Omental fat pad (tissue), 4 donors: ENCODE measurements around the gene SH3BP4. TPM values are rescaled to one million over a fixed set of nuclear protein-coding genes. Genes with fewer than 3 reads are reported as not detected.

ENCODE experiments used
- ATAC-seq: fragments of 150-250 bp; one replicate; pipeline ENCODE4 v1.9.1; 2016; ENCODE audit warnings: mild to moderate bottlenecking, moderate library complexity; ENCODE audit not compliant: low FRiP score
- DNase-seq: peaks from one replicate; pipeline ENCODE4 v3.0.0-alpha.2; 2019; ENCODE audit warnings: low spot score
- CTCF ChIP-seq, 3 donors: fragments of 450-650 bp; IDR thresholded peaks; one replicate each; pipeline ENCODE4 v1.5.1; 2016 to 2017; ENCODE audit warnings: antibody characterized with exemption in 3 of 3, mild to moderate bottlenecking in 3 of 3, moderate library complexity in 2 of 3
- total RNA-seq, 4 donors: library from RNA; depleted of rRNA; stranded (reverse); fragments of >200 nt; gene quantifications; one replicate each; pipeline ENCODE4 v1.1.0, GENCODE V29; 2016

SH3BP4 gene
- total RNA-seq, 4 donors from 2014 or later, result 32.5 to 66.9 (median 44.2) TPM

- DNase-seq, result no peak
- ATAC-seq, result no peak
- TF ChIP-seq CTCF (IDR thresholded peaks at IDR 0.05), result no peak
These were observed 115.1 kb downstream of the SH3BP4 start for GRCh38 chr2:235066895-235067294.

DNA sequence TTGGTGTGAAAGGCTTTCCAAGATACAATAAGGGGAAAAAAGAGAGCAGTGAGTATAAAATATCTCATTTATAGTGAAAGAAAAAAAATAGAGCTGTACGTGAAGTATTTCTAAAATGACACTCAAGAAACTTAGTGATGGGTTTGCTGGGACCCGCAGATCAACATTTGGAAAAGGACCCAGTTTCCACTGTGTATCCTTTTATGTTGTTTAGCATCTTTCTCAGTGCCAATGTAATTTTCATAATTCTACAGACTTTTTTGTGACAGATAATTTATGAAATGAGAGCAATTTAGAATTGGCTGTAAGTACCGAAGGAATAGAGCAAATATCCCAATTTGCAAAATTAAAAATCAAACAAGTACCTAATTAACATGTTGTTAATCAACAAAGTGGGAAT, 116.9 kb downstream of the SH3BP4 start:
- ATAC-seq (no peak), DNase-seq (no peak)
- no peak for TF ChIP-seq CTCF (IDR thresholded peaks at IDR 0.05)

DNA sequence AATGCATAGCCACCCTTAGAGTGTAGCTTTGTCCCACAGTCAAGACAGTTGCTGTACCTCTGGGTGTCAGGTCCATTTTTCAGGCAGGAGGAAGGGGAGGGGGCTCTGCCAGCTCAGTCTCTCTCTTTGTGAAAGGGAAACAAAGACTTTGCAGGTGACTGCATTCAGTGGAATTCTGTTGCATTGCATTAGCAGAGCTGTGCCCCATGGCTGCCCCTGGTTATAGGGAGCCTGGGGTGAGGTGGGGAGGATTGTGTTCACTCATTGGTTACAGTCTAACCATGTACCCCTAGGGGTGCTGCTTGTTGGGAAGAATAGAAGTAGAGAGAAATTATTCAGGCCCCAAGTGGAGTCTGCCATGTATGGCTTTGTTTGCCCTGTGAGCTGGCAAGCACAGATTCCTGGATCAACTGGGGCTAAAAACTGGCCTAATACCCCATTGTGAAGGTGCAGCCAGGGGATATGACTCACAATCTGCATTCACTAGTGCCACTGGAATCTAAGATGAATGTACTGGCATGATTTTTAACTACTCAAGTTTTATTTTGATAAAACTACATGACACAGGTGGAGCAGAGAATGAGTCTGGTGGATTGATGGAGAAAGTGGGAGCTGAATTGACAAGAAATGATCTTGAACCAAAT, 118.4 kb downstream of the SH3BP4 start:
- ATAC-seq, result peak; percentile 44
- no peak for DNase-seq
- no peak for TF ChIP-seq CTCF (IDR thresholded peaks at IDR 0.05)

DNA sequence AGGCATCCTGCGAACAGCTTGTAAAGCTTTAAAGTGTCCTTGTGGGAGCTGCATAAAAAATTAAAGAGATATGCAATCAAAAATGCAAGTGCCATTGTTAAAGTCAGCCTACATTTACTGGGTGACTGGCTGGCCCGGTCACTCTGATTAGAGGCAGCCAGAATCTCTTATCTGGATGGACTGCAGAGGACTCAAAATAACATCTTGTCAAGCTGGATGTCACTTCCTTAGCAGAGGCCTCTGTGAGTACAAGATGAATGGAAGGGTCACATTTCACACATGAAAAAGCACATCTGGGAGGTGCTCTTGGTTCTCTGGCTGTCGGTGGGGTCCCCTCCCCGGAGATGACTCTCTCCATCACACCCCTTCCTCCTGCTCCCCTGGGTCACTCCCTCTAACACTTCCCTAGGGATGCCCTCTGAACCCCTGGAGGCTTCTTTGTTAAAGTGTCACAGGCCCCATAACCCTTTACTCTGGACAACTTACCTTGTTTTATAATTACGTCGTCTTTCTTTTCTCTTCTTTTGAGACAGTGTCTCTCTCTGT, 122.1 kb downstream of the SH3BP4 start:
- DNase-seq, result no peak
- no peak for TF ChIP-seq CTCF (IDR thresholded peaks at IDR 0.05)
- no peak for ATAC-seq

DNA sequence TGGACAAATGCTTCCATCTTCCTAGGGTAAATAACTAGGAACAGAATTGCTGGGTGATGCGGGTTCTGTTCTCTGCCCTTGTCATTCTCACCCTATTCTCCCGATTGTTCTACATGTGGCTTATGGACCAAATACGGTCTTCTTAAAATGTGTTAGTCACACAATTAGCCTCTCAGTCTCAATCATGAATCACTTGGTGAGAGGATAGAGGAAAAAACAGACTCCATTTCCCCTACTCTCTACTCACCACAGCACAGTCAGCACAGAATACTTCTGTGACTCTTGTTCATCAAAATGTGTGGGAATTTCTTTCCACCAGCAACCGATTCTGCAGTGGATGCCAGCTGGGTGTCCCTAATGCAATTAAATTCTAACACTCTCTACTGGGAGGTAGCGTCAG, 125.2 kb downstream of the SH3BP4 start:
- ATAC-seq (no peak), DNase-seq (no peak)
- no peak for TF ChIP-seq CTCF (IDR thresholded peaks at IDR 0.05)

- DNase-seq (no peak), ATAC-seq (no peak)
- TF ChIP-seq CTCF (IDR thresholded peaks at IDR 0.05), result no peak
These were observed 126.4 kb downstream of the SH3BP4 start for GRCh38 chr2:235078182-235078581.

- no peak for ATAC-seq
- no peak for DNase-seq
- no peak for TF ChIP-seq CTCF (IDR thresholded peaks at IDR 0.05)
These were observed 127.2 kb downstream of the SH3BP4 start for GRCh38 chr2:235078914-235079472.
